SK-MEL-5 (cell line): ENCODE measurements around the gene ZNRD2. TPM values are rescaled to one million over a fixed set of nuclear protein-coding genes. Genes with fewer than 3 reads are reported as not detected.
A peak's percentile ranks its signal among the peaks of the same experiment; 100 is the strongest.

Experiments
- DNase-seq: peaks from one replicate; pipeline ENCODE4 v3.0.0-alpha.2; 2016; ENCODE audit warnings: low read depth, low spot score
- in situ Hi-C: cut with HindIII; loops from 2 replicates; pipeline ENCODE4 v1.10.0; 2016; ENCODE audit warnings: low sequenced_read_pairs, high pct_unique_total_duplicates, low pct_unique_long_range_greater_than_20kb
- total RNA-seq: library from RNA; depleted of rRNA; stranded (reverse); fragments of >200 nt; shearing (Covaris generic); gene quantifications from 2 replicates; pipeline ENCODE4 v1.2.3, GENCODE V29; 2014

Gene ZNRD2
- total RNA-seq, 1 experiment from 2014 or later: 26.5 TPM

- no peak for DNase-seq
- in situ Hi-C loops: no loop called here
Observed at GRCh38 chr11:65577756-65578109, 7.5 kb downstream of the ZNRD2 start.

- in situ Hi-C loops: no loop called here
- DNase-seq: no peak
Observed at GRCh38 chr11:65578134-65578533, 7.9 kb downstream of the ZNRD2 start.

GRCh38 chr11:65578667-65579066 lies 8.4 kb downstream of the ZNRD2 start:
- DNase-seq: no peak
- in situ Hi-C loops: no loop called here

- in situ Hi-C loops: no loop called here
- no peak for DNase-seq
Observed at GRCh38 chr11:65579291-65579690, 9.0 kb downstream of the ZNRD2 start.

- in situ Hi-C loops: no loop called here
- no peak for DNase-seq
Observed at GRCh38 chr11:65580031-65580692, 9.9 kb downstream of the ZNRD2 start.

- in situ Hi-C loops: no loop called here
- no peak for DNase-seq
Observed at GRCh38 chr11:65580756-65581155, 10.5 kb downstream of the ZNRD2 start.

GRCh38 chr11:65581928-65582327 lies 11.7 kb downstream of the ZNRD2 start:
- in situ Hi-C loops: no loop called here
- DNase-seq: no peak

- DNase-seq: no peak
- in situ Hi-C loops: no loop called here
Observed at GRCh38 chr11:65583589-65583988, 13.3 kb downstream of the ZNRD2 start.

- DNase-seq: no peak
- in situ Hi-C loops: no loop called here
Observed at GRCh38 chr11:65584106-65584505, 13.8 kb downstream of the ZNRD2 start.

GRCh38 chr11:65584723-65585171 lies 14.5 kb downstream of the ZNRD2 start:
- no peak for DNase-seq
- in situ Hi-C loops: no loop called here

GRCh38 chr11:65585396-65586246 lies 15.3 kb downstream of the ZNRD2 start:
- DNase-seq: no peak
- in situ Hi-C loops: no loop called here

GRCh38 chr11:65586247-65586630 lies 16.0 kb downstream of the ZNRD2 start:
- in situ Hi-C loops: no loop called here
- DNase-seq: no peak

GRCh38 chr11:65586676-65587075 lies 16.4 kb downstream of the ZNRD2 start:
- in situ Hi-C loops: no loop called here
- peak; percentile 23 for DNase-seq

- peak; percentile 59 for DNase-seq
- in situ Hi-C loops: no loop called here
Observed at GRCh38 chr11:65588199-65589054, 18.1 kb downstream of the ZNRD2 start.

- no peak for DNase-seq
- in situ Hi-C loops: no loop called here
Observed at GRCh38 chr11:65589444-65590239, 19.4 kb downstream of the ZNRD2 start.

- in situ Hi-C loops: no loop called here
- DNase-seq: no peak
Observed at GRCh38 chr11:65590240-65590738, 20.0 kb downstream of the ZNRD2 start.
